ENCODE measurements around the gene PRND.
"Not testable (repeated sequence)": the region's sequence is repeated elsewhere in the genome, so short reads cannot be mapped to it uniquely, and the experiment has no call there.

Gene PRND

GRCh38 chr20:4721719-4722118, at the start of gene PRND:
PRND (plus strand) TSS chr20:4721909; CDS start chr20:4724552, 2,643 bp downstream.
- DNase-seq (ENCODE audit: low spot score) = no peak

GRCh38 chr20:4672948-4673347, 48.8 kb upstream of the PRND start:
- DNase-seq (ENCODE audit: low spot score) = no peak

GRCh38 chr20:4673371-4674001, 48.2 kb upstream of the PRND start:
- no peak for DNase-seq (ENCODE audit: low spot score)

- DNase-seq (ENCODE audit: low spot score) = no peak
These were observed 47.0 kb upstream of the PRND start for GRCh38 chr20:4674672-4675071.

GRCh38 chr20:4677846-4678245, 43.9 kb upstream of the PRND start:
- DNase-seq (ENCODE audit: low spot score) = no peak

GRCh38 chr20:4681401-4681800, 40.3 kb upstream of the PRND start:
- no peak for DNase-seq (ENCODE audit: low spot score)

GRCh38 chr20:4681991-4682401, 39.7 kb upstream of the PRND start:
- DNase-seq (ENCODE audit: low spot score) = no peak

- no peak for DNase-seq (ENCODE audit: low spot score)
These were observed 39.0 kb upstream of the PRND start for GRCh38 chr20:4682682-4683081.

- DNase-seq (ENCODE audit: low spot score) = no peak
These were observed 38.4 kb upstream of the PRND start for GRCh38 chr20:4683261-4683660.

- no peak for DNase-seq (ENCODE audit: low spot score)
These were observed 36.8 kb upstream of the PRND start for GRCh38 chr20:4684837-4685413.

GRCh38 chr20:4685923-4686221, 35.8 kb upstream of the PRND start:
- no peak for DNase-seq (ENCODE audit: low spot score)

GRCh38 chr20:4688305-4688704, 33.4 kb upstream of the PRND start:
- no peak for DNase-seq (ENCODE audit: low spot score)

GRCh38 chr20:4689220-4689619, 32.5 kb upstream of the PRND start:
- DNase-seq (ENCODE audit: low spot score) = no peak

- no peak for DNase-seq (ENCODE audit: low spot score)
These were observed 30.0 kb upstream of the PRND start for GRCh38 chr20:4691753-4692152.

- DNase-seq (ENCODE audit: low spot score) = no peak
These were observed 27.6 kb upstream of the PRND start for GRCh38 chr20:4694076-4694475.

- no peak for DNase-seq (ENCODE audit: low spot score)
These were observed 24.4 kb upstream of the PRND start for GRCh38 chr20:4697189-4697830.

GRCh38 chr20:4697831-4698221, 23.9 kb upstream of the PRND start:
- no peak for DNase-seq (ENCODE audit: low spot score)

GRCh38 chr20:4699216-4699615, 22.5 kb upstream of the PRND start:
- no peak for DNase-seq (ENCODE audit: low spot score)

- no peak for DNase-seq (ENCODE audit: low spot score)
These were observed 21.8 kb upstream of the PRND start for GRCh38 chr20:4699957-4700356.

- no peak for DNase-seq (ENCODE audit: low spot score)
These were observed 19.0 kb upstream of the PRND start for GRCh38 chr20:4702562-4703280.

GRCh38 chr20:4703281-4703676, 18.4 kb upstream of the PRND start:
- no peak for DNase-seq (ENCODE audit: low spot score)

- not testable (repeated sequence) for DNase-seq (ENCODE audit: low spot score)
These were observed 14.8 kb upstream of the PRND start for GRCh38 chr20:4706941-4707340.

GRCh38 chr20:4708036-4708435, 13.7 kb upstream of the PRND start:
- no peak for DNase-seq (ENCODE audit: low spot score)

Measured in kidney capillary endothelial cell (primary cell).